GM19043 (cell line): Measurements from ENCODE around the gene CFAP46.

Experiments used
- ATAC-seq: cut with Tn5 transposase; IDR thresholded peaks from one replicate; pipeline ENCODE4 v1.9.1; 2021; ENCODE audit warnings: low read depth; ENCODE audit not compliant: unreplicated experiment

CFAP46 gene

DNA sequence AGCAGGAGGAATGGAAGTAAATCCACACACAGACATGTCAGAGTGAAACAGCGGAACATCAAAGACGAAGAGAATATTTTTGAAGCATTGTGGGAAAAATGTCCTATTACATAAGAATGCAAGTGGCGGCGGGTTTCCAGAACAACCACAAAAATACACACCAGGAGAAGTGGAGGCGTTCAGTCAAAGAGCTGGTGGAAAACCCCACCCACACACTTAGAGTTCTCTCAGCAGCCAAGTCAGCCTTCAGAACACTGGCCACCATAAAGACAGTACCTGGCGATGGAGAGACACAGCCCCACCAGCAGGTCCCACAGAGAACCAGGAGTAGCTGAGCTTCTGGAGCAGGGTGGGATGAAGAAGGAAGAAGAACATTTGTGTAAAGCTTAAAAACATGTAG, 180.1 kb downstream of the CFAP46 start:
- ATAC-seq: no peak

DNA sequence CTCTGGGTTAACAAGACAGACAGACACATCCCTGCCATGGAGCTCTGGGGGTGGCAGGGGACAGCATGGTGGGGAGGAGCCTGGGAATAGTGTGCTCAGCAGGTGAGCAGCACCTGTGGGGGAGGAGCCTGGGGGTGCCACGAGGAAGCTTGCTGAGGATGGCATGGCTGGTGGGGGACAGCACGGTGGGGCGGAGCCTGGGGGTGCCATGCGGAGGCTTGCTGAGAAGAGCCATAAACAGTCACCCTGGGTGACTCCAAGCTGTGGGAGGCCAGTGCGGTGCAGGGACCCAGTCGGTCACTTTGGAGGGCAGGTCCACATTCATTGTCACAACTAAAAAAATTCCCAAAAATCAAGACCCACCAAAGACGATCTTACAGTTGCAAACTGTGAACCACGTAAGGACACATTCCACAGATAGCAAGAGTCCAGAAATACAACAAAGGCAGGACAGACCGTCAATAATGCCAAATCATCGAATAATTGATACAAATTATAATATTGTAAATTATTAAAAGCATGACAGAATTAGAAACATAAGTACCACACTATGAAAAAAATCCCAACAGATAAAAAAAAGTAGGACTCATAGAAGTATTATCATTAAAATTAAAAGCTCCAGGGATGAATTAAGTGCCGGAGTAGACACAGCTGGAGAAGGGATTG, 180.8 kb downstream of the CFAP46 start:
- no peak for ATAC-seq

DNA sequence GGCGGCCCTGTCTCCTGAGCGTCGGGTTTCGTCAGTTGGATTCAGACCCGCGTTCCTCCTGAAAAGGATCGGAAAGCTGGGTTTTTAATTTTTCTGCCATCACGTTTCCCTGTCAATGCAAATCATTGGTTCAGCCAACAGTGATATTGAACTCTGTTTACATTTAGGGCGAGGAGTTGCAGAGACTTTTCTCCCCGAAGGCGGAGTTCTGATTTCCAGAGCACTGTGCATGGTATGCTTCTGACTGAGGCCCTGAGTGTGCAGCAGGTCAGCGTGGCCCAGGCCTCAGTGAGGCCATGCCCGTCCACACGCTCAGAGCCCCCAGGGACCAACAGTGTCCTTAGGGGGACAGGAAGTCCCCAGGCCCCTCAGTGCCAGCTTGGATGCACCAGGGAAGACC, 183.5 kb downstream of the CFAP46 start:
- ATAC-seq: no peak
